WTC11 (cell line): ENCODE data around the gene SMIM44. TPM values are rescaled to one million over a fixed set of nuclear protein-coding genes. Genes with fewer than 3 reads are reported as not detected.

Source experiments
- ATAC-seq: fragments of 200-7000 bp; cut with Tn5 transposase; 2 replicates; pipeline ENCODE4 v1.10.0; 2021; ENCODE audit warnings: mild to moderate bottlenecking, moderate library complexity
- CTCF ChIA-PET: fragments of 300-600 bp; sonication (Branson Sonifier 250); formaldehyde crosslinking; loops from one replicate; lab custom pipeline; 2021; ENCODE audit warnings: antibody characterized with exemption; lab: Charles Lee
- POLR2A ChIA-PET: fragments of 350-600 bp; sonication (Branson Sonifier 250); formaldehyde crosslinking; loops from one replicate; lab custom pipeline; 2021; ENCODE audit warnings: antibody characterized with exemption; lab: Charles Lee
- DNase-seq: peaks from one replicate; pipeline ENCODE4 v3.0.0; 2021; ENCODE audit warnings: low spot score
- H3K27ac Mint-ChIP-seq: 2 replicates; pipeline ENCODE4 v1.8.0; 2021; ENCODE audit warnings: mixed read lengths
- H3K27me3 Mint-ChIP-seq: 2 replicates; pipeline ENCODE4 v1.8.0; 2021; ENCODE audit warnings: low read depth, mild to moderate bottlenecking, moderate library complexity, mixed read lengths
- H3K36me3 Mint-ChIP-seq: 2 replicates; pipeline ENCODE4 v1.8.0; 2021; ENCODE audit warnings: mixed read lengths
- H3K4me1 Mint-ChIP-seq: 2 replicates; pipeline ENCODE4 v1.8.0; 2022; ENCODE audit warnings: mixed read lengths
- H3K4me3 Mint-ChIP-seq: 2 replicates; pipeline ENCODE4 v1.8.0; 2021; ENCODE audit warnings: mild to moderate bottlenecking, moderate library complexity, mixed read lengths
- H3K9me3 Mint-ChIP-seq: 2 replicates; pipeline ENCODE4 v1.8.0; 2021; ENCODE audit warnings: mixed read lengths
- AFF4 ChIP-seq: sonication (generic); formaldehyde crosslinking; IDR thresholded peaks from 2 replicates; pipeline ENCODE4 v1.8.1; 2023; ENCODE audit warnings: mild to moderate bottlenecking, missing genetic modification reagents, borderline replicate concordance
- CTCF ChIP-seq: fragments of 200-600 bp; IDR thresholded peaks from 2 replicates; pipeline ENCODE4 v1.8.0; 2022; ENCODE audit warnings: antibody characterized with exemption
- ETV6 ChIP-seq: sonication (generic); formaldehyde crosslinking; IDR thresholded peaks from 2 replicates; pipeline ENCODE4 v1.8.1; 2022; ENCODE audit warnings: mild to moderate bottlenecking, missing genetic modification reagents
- FOXP1 ChIP-seq: sonication (generic); formaldehyde crosslinking; IDR thresholded peaks from 2 replicates; pipeline ENCODE4 v1.8.0; 2022; ENCODE audit warnings: missing genetic modification reagents, mild to moderate bottlenecking, moderate library complexity, borderline replicate concordance
- GABPB1 ChIP-seq: sonication (generic); formaldehyde crosslinking; IDR thresholded peaks from 2 replicates; pipeline ENCODE4 v1.8.1; 2023; ENCODE audit warnings: mild to moderate bottlenecking, missing genetic modification reagents
- GRHL2 ChIP-seq: fragments of 250-450 bp; sonication (Bioruptor Pico); IDR thresholded peaks from 2 replicates; pipeline ENCODE4 v1.8.0; 2022; ENCODE audit warnings: mild to moderate bottlenecking, moderate library complexity; ENCODE audit not compliant: insufficient replicate concordance, severe bottlenecking
- GTF2I ChIP-seq: fragments of 250-450 bp; sonication (Bioruptor Pico); conservative IDR thresholded peaks from 2 replicates; pipeline ENCODE4 v1.4.0; 2021; ENCODE audit warnings: mild to moderate bottlenecking
- IRF1 ChIP-seq: sonication (generic); formaldehyde crosslinking; IDR thresholded peaks from 2 replicates; pipeline ENCODE4 v1.8.0; 2023; ENCODE audit warnings: missing genetic modification reagents
- KAT7 ChIP-seq: sonication (generic); formaldehyde crosslinking; IDR thresholded peaks from 2 replicates; pipeline ENCODE4 v1.8.1; 2023; ENCODE audit warnings: missing genetic modification reagents, mild to moderate bottlenecking, borderline replicate concordance
- NFYB ChIP-seq: sonication (generic); formaldehyde crosslinking; conservative IDR thresholded peaks from 2 replicates; pipeline ENCODE4 v1.8.0; 2022; ENCODE audit warnings: low read depth, missing genetic modification reagents
- NR1H2 ChIP-seq: sonication (generic); formaldehyde crosslinking; IDR thresholded peaks from 2 replicates; pipeline ENCODE4 v1.9.0; 2021; ENCODE audit warnings: mild to moderate bottlenecking, moderate library complexity, missing genetic modification reagents
- NR2C2 ChIP-seq: sonication (generic); formaldehyde crosslinking; IDR thresholded peaks from 2 replicates; pipeline ENCODE4 v1.8.0; 2022; ENCODE audit warnings: mild to moderate bottlenecking, missing genetic modification reagents
- RELA ChIP-seq: sonication (generic); formaldehyde crosslinking; IDR thresholded peaks from 2 replicates; pipeline ENCODE4 v1.8.1; 2022; ENCODE audit warnings: missing genetic modification reagents, mild to moderate bottlenecking, borderline replicate concordance
- TEAD1 ChIP-seq: sonication (generic); formaldehyde crosslinking; IDR thresholded peaks from 2 replicates; pipeline ENCODE4 v1.8.0; 2022; ENCODE audit warnings: mild to moderate bottlenecking, missing genetic modification reagents
- TP53 ChIP-seq: sonication (generic); formaldehyde crosslinking; IDR thresholded peaks from 2 replicates; pipeline ENCODE4 v1.8.1; 2023; ENCODE audit warnings: mild to moderate bottlenecking, missing genetic modification reagents
- ZNF219 ChIP-seq: sonication (generic); formaldehyde crosslinking; IDR thresholded peaks from 2 replicates; pipeline ENCODE4 v1.8.0; 2023; ENCODE audit warnings: missing genetic modification reagents, mild to moderate bottlenecking, borderline replicate concordance
- ZNF232 ChIP-seq: sonication (generic); formaldehyde crosslinking; IDR thresholded peaks from 2 replicates; pipeline ENCODE4 v1.8.0; 2022; ENCODE audit warnings: mild to moderate bottlenecking, missing genetic modification reagents
- total RNA-seq: library from RNA; stranded (reverse); gene quantifications from 3 replicates; pipeline ENCODE4 v1.2.3, GENCODE V29; 2021
- TF ChIP-seq, protein P1 (sequence below): sonication (generic); formaldehyde crosslinking; IDR thresholded peaks from 2 replicates; pipeline ENCODE4 v1.8.0; 2023; ENCODE audit warnings: missing genetic modification reagents, mild to moderate bottlenecking, borderline replicate concordance
- TF ChIP-seq, protein P2 (sequence below): sonication (generic); formaldehyde crosslinking; IDR thresholded peaks from 2 replicates; pipeline ENCODE4 v1.8.0; 2022; ENCODE audit warnings: mild to moderate bottlenecking, missing genetic modification reagents
- TF ChIP-seq, protein P3 (sequence below): sonication (generic); formaldehyde crosslinking; IDR thresholded peaks from 2 replicates; pipeline ENCODE4 v1.8.0; 2022; ENCODE audit warnings: mild to moderate bottlenecking, missing genetic modification reagents

SMIM44 gene
- total RNA-seq, 1 experiment from 2014 or later, result not detected

DNA sequence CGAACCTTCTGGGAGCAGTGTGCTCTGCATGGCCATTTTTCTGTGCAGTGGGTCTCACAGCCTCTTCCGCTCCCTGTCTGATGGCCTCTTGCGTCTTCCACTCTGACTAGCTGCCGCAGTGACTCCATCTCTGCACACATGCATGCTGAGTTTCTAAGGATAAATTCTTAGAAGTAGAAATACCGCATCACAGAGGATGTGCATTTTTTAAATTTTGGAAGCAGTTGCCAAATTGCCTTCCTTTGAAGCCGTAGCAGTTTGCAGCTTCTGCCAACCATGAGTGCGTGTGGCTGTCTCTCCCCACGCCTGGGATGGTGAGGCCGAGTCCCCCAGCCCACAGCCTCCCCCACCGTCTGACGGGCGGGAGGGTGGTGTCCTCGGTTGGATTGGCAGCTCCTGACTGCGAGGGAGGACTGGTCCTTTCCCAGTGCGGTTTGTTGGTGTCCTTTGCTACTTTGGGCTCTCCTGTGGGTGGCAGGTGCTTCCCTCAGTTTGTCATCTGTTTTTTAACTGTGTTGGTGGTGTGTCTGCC lies 32.7 kb upstream of the SMIM44 start:
- CTCF ChIA-PET, result interaction anchor here (0.9 to 4.8 kb wide), 5 partner anchors 11 to 86 kb away, joined by 3 to 31 read pairs (median 4); no protein-coding TSS in a partner anchor
- Mint-ChIP-seq H3K27me3 (no peaks in the 10 kb centered on the region), H3K36me3 (peaks cover 1% of the 10 kb centered on the region; the same call in 1 of the 2 replicates), H3K4me1 (peaks cover 52% of the 10 kb centered on the region), H3K4me3 (no peak overlapping the region), H3K27ac (peak overlapping the region; percentile 84), H3K9me3 (no peaks in the 10 kb centered on the region)
- ATAC-seq (no peak), DNase-seq (no peak)
- POLR2A ChIA-PET, result no interaction called here
- TF ChIP-seq, protein P1, sequence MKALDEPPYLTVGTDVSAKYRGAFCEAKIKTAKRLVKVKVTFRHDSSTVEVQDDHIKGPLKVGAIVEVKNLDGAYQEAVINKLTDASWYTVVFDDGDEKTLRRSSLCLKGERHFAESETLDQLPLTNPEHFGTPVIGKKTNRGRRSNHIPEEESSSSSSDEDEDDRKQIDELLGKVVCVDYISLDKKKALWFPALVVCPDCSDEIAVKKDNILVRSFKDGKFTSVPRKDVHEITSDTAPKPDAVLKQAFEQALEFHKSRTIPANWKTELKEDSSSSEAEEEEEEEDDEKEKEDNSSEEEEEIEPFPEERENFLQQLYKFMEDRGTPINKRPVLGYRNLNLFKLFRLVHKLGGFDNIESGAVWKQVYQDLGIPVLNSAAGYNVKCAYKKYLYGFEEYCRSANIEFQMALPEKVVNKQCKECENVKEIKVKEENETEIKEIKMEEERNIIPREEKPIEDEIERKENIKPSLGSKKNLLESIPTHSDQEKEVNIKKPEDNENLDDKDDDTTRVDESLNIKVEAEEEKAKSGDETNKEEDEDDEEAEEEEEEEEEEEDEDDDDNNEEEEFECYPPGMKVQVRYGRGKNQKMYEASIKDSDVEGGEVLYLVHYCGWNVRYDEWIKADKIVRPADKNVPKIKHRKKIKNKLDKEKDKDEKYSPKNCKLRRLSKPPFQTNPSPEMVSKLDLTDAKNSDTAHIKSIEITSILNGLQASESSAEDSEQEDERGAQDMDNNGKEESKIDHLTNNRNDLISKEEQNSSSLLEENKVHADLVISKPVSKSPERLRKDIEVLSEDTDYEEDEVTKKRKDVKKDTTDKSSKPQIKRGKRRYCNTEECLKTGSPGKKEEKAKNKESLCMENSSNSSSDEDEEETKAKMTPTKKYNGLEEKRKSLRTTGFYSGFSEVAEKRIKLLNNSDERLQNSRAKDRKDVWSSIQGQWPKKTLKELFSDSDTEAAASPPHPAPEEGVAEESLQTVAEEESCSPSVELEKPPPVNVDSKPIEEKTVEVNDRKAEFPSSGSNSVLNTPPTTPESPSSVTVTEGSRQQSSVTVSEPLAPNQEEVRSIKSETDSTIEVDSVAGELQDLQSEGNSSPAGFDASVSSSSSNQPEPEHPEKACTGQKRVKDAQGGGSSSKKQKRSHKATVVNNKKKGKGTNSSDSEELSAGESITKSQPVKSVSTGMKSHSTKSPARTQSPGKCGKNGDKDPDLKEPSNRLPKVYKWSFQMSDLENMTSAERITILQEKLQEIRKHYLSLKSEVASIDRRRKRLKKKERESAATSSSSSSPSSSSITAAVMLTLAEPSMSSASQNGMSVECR, result no peak
- no peak for TF ChIP-seq FOXP1 (CRISPR knock-in tag)
- no peak for TF ChIP-seq TEAD1 (CRISPR knock-in tag)
- no peak for TF ChIP-seq AFF4 (CRISPR knock-in tag)
- TF ChIP-seq NR2C2 (CRISPR knock-in tag), result no peak
- TF ChIP-seq GTF2I (CRISPR knock-in tag), result no peak

- H3K4me3 Mint-ChIP-seq, result no peak overlapping the region
- H3K36me3 Mint-ChIP-seq, result peaks cover 2% of the 10 kb centered on the region; the same call in 1 of the 2 replicates
- no peak for DNase-seq
- ChIA-PET POLR2A (interaction anchor here (0.7 kb wide), 2 partner anchors 83 to 1737 kb away, joined by 3 to 5 read pairs; no protein-coding TSS in a partner anchor), CTCF (interaction anchor here (1.1 to 4.8 kb wide), 3 partner anchors 12 to 85 kb away, joined by 3 to 31 read pairs (median 4); no protein-coding TSS in a partner anchor)
- H3K4me1 Mint-ChIP-seq, result peaks cover 45% of the 10 kb centered on the region
- H3K9me3 Mint-ChIP-seq, result no peaks in the 10 kb centered on the region
- ATAC-seq, result no peak
- peak overlapping the region; percentile 84 for H3K27ac Mint-ChIP-seq
- H3K27me3 Mint-ChIP-seq, result no peaks in the 10 kb centered on the region
- no peak for TF ChIP-seq NFYB (CRISPR knock-in tag)
- TF ChIP-seq CTCF, result no peak
- TF ChIP-seq, protein P2, sequence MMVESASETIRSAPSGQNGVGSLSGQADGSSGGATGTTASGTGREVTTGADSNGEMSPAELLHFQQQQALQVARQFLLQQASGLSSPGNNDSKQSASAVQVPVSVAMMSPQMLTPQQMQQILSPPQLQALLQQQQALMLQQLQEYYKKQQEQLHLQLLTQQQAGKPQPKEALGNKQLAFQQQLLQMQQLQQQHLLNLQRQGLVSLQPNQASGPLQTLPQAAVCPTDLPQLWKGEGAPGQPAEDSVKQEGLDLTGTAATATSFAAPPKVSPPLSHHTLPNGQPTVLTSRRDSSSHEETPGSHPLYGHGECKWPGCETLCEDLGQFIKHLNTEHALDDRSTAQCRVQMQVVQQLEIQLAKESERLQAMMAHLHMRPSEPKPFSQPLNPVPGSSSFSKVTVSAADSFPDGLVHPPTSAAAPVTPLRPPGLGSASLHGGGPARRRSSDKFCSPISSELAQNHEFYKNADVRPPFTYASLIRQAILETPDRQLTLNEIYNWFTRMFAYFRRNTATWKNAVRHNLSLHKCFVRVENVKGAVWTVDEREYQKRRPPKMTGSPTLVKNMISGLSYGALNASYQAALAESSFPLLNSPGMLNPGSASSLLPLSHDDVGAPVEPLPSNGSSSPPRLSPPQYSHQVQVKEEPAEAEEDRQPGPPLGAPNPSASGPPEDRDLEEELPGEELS (CRISPR knock-in tag), result no peak
- TF ChIP-seq TP53, result no peak
- TF ChIP-seq GABPB1, result no peak
- TF ChIP-seq NR1H2 (CRISPR knock-in tag), result no peak
- no peak for TF ChIP-seq ETV6 (CRISPR knock-in tag)
- no peak for TF ChIP-seq IRF1 (CRISPR knock-in tag)
- TF ChIP-seq ZNF219 (CRISPR knock-in tag), result no peak
- TF ChIP-seq, protein P3, sequence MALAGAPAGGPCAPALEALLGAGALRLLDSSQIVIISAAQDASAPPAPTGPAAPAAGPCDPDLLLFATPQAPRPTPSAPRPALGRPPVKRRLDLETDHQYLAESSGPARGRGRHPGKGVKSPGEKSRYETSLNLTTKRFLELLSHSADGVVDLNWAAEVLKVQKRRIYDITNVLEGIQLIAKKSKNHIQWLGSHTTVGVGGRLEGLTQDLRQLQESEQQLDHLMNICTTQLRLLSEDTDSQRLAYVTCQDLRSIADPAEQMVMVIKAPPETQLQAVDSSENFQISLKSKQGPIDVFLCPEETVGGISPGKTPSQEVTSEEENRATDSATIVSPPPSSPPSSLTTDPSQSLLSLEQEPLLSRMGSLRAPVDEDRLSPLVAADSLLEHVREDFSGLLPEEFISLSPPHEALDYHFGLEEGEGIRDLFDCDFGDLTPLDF (CRISPR knock-in tag), result no peak
- TF ChIP-seq FOXP1 (CRISPR knock-in tag), result no peak
- no peak for TF ChIP-seq KAT7 (CRISPR knock-in tag)
- TF ChIP-seq ZNF232 (CRISPR knock-in tag), result no peak
- TF ChIP-seq GRHL2 (CRISPR knock-in tag), result no peak
- TF ChIP-seq RELA (CRISPR knock-in tag), result no peak
These were observed 31.7 kb upstream of the SMIM44 start for GRCh38 chr19:3514930-3515329.
